ENCODE results near the gene EGFLAM.

The EGFLAM gene

DNA sequence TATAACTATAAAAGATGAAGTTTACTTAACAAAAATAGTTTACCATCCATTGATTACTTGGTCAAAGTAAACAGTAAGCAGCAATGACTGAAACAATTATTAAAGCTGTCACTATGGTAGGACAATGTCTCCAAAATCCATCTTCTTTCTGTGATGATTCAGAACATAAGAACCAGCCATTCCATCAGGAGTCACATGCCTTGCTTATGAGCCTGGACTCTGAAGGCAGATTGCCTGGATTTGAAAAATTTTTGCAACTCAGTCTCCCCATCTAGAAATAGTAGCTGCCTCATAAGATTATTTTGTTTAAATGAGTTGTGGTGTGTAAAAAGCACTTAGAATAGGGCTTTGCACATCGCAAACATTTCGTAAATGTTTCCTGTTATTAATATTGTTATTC, 161.9 kb downstream of the EGFLAM start:
- no peak for DNase-seq (ENCODE audit: low spot score)

DNA sequence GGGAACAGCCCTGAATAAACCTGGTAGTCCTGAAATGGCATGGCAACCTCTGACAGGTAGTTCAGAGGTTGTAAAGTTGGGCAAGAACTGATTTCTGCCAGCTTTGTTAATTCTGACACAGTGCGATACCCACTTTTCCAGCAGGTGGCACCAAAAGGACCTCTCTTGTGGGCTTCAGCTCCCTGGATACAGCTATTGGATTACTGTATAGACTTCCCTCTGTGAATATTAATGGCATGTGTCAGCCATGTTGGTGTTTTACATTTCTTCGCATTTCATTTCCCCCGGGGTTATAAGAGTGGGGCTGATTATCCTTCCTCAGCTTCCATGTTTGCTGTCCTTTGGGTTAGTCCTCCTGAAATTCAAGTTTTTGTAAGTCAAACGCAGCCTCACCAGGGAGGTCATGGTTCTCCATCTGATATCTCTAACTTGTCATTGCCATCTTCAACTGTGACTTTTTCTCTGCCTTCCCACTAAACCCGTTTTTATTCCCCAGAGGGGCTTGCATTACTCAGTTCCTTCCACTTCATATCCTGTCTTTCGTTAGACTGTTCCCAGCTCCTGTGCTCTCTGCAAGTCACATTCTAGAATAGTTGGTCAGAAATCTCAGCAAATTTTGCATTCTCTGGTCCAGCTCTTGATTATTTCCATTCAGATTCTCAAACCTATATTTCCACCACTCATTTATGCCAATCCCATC, 162.5 kb downstream of the EGFLAM start:
- DNase-seq (ENCODE audit: low spot score), result peak; percentile 57

DNA sequence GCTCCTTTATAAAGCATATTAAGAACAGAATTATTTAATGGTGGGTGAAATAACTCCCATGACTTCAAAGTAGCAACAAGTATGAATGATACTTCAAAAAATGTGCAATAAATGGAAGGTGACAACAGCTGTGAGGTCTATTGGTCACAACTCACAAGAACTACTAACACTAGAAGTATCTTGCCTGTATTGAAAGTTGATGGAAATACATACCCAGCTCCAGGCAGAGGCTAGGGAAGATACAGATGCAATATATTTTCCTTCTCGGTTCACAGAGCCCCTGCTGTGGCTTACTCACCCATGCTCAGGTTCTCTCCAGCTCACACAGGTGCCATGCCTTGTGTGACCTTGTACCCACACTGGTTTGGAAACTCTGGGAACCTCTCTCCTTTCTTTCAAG, 164.3 kb downstream of the EGFLAM start:
- no peak for DNase-seq (ENCODE audit: low spot score)

DNA sequence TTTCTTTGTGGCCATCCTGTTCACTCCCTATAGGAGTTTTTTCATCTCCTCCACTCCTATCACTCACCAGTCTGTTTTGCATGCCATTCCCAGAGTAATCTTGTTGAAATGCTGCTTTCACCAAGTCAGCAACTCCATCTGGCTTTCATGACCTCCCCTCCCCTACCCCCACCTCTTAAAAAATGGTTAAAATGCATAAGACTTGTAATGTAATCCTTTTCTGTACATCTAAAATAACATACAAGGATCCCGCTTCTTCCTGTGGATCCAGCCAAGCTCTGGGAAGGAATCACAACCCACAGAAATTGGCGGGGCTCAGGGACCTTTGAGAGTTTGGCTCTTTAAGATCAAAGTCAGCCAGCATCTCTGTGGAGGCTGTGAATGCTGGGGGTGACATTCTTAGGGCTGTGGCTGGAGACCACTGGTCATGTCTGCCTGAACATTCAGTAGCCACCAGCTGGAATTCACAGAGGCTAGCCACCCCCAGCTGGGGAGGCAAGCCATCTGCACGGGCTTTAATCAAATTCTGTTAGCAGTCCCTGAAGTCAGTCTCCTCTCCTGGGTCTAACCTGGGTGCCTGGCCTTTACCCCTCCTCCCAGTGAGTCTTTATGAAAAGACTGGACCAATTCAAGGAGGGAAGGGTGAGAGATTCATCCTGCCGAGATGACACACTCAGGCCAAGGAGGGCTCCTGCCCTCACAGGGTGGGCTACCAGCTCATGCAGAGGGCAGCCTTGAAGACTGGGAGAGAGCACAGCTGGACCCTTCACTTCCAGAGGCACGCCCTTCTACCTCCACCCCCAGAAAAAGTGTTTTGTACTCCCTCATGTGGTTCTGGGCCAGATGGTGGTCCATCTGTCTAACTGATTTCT, 165.2 kb downstream of the EGFLAM start:
- no peak for DNase-seq (ENCODE audit: low spot score)

DNA sequence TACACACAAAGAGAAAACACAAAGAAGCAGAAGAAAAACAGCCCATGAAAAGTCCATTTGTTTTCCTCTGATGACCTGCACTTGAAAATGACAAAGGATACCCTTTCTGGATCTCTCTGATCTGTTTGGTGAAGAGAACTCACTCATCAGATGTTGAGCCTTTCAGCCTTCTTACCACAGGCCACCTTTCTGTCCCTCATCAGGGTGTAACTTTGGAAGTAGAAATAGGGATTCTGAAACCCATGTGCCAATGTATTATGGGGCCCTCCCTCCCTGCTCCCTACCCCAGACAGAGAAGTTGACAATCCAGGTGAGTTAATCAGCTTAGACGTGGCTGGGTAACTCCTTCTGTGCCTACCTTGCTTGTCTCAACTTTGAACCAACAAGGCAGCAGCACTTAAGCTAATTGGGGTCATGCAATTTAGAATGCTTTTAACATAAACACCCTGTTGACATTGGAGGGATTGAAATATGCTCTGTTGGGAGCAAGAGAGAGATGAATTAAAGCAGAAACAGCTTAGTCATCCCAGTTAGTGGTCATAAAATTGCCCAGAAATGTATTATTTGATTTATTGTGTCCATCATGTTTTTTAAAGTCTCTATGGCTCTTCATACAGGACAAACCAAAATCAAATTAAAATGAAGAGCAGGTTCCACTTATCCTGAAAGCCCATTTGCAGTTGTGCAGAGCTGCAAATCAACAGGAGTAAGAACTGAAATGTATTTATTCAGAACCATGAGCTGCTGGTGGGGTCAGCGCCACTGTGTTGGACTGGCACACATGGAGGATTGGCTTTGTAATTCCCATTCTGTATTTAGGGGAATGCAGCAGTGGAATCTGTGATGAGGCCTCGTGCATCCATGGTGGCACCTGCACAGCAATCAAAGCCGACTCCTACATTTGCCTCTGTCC, 166.0 kb downstream of the EGFLAM start:
- DNase-seq (ENCODE audit: low spot score), result no peak

DNA sequence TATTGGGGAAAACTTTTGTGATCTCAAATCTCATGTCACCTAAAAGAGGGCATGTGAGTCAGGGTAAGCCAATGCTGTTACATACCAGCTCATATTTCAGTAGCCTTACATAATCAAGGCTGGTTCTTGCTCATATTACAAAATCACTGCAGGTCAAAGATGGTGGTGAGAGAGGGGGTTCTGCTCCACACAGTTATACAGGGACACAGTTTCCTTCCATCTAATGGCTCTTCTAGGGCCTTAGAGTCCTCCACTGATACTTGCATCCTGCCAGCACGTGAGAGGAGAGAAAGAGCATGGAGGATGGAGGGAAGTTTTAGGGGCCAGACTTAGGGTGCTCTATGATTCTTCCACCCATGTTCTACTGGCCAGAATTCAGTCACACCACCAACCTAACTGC, 168.1 kb downstream of the EGFLAM start:
- no peak for DNase-seq (ENCODE audit: low spot score)

DNA sequence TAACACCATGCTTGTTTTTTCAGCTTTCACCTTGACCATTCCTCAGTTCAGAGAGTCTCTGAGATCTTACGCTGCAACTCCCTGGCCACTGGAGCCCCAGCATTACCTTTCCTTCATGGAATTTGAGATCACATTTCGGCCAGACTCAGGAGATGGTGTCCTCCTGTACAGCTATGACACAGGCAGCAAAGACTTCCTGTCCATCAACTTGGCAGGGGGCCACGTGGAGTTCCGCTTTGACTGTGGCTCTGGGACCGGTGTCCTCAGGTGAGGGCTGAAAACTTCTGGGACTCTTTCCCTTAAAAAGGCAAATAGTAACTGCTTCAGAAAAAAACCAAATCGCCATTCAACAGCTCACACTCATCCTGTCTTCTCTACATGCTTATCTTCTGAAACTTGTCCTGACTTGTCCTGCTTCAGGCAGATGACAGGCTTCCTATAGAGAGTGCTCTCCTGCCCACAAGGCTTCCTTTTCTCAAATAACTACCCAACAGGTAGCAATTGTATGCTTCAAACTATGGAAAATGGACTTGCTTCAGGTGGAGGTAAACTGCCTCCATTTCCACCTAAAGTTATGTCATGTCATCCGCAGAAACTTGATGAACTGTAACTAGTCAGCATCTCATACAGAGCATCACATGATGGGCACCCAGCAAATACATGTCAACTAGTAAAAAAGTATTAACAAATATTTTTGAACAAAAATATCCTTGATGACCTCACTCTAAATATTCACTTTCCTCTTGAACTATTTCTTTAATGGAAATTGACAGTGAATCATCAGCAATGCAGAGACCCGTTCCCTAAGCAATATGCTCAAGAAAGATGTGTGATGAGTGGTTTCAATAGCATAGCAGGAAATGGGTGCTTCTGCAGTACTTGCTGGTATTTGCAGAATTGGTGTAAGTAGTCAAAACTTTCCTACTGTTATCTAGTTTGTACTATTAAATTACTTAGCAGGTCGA, 168.9 kb downstream of the EGFLAM start:
- DNase-seq (ENCODE audit: low spot score), result no peak

DNA sequence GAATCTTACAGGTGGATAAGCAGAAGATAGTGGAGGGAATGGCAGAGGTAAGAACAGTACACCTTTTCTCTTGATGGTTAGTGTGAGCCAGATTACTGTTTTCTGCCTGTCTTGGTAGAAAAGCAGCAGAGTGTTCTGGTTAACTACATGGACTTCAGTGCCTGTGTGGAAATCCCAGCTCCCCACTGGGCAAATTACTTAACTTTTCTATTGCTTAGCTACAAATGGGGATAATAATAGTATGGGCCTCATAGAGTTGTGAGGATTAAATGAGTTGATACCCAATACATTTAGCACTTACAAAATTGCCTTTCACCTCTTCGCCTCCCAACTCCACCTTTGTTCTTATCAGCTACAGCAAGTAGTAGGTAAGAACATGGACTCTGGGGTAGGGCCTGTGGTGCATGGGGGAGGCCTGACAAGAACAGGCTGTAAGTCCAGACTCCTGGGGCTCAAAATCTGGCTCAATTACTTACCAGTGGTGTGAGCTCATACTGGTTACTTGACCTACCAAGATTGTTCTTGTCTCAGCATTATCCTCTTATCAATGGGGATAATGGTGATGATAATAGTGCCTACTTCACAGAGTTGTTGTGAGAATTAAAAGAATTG, 173.0 kb downstream of the EGFLAM start:
- no peak for DNase-seq (ENCODE audit: low spot score)

DNA sequence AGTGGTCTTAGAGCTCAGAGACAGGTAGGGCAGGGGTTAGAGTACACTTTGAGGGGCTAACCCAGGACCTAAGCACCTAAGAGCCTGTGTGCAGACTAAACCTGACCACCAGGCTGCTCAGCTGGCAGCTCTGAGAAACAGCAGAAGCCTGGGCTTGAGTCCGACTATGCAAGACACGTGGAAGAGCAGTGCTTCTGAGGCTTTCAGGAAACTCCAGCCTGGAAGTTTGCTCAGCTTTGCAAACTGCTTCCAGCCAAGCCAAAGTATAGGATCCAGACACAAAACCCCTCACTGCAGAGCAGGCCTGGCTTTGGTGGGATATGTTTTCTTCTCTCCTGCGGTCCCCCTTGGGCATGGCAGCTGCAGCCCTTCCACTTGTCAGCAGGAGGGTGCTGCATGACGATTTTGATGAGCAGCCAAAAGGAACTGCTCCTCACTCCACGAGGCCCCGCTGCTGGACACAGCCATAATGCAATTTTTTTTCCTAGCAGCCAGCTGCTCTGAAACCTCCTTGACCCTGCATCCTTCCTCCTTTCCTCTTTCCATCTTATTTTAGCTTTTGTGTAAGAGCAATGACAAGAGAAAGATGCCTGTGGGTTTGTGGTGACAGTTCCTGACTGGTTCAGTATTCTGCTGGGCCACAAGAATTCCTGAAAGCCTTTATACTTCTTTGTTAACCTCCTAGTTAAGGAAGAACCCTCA, 175.0 kb downstream of the EGFLAM start:
- DNase-seq (ENCODE audit: low spot score), result no peak

DNA sequence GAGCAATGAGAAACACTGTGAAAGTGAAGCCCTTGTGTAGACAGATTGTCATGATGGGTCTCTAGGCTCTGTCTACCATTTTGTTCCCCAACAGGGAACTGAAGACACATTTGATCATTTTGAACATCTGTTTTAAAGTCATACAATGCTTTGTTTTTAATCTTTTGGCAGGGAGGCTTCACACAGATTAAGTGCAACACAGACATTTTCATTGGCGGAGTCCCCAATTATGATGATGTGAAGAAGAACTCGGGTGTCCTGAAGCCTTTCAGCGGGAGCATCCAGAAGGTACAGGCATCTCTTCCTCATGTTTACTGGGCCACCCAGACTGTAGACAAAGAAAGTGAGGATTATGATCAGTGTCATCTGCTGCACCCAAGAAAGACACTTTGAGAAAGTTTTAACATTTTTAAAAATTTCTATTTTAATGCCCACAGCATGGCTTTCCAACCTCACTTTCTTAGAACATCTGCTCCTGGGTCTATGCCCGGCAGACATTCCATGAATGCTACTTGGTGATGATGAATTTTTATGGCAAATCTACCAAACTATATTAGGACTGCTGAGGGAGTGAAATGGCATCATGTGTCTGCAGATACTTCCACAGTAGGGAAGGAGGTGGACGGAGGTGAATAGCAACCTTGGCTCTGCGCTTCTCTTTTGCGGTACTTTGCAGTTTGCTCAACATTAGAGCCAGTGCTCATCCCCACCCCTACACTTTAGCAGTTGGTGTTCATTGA, 176.8 kb downstream of the EGFLAM start:
- no peak for DNase-seq (ENCODE audit: low spot score)

DNA sequence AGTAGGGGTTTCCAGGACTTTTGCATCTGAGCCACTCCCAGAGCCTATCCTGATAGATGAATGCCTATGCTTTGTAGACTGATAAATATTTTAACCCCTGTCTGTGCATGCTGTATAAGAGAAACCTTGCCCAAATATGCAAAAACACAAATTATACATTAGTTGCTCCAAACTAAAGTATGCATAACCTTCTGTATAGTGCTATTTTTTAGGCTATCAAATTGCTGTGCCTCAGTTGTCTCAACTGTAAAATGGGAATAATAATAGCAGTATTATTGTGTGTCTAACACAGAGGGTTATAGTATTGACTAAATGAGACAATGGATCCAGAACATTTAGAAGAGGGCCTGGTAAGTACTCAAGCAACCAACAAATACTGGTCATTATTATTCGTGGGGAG, 180.4 kb downstream of the EGFLAM start:
- no peak for DNase-seq (ENCODE audit: low spot score)

DNA sequence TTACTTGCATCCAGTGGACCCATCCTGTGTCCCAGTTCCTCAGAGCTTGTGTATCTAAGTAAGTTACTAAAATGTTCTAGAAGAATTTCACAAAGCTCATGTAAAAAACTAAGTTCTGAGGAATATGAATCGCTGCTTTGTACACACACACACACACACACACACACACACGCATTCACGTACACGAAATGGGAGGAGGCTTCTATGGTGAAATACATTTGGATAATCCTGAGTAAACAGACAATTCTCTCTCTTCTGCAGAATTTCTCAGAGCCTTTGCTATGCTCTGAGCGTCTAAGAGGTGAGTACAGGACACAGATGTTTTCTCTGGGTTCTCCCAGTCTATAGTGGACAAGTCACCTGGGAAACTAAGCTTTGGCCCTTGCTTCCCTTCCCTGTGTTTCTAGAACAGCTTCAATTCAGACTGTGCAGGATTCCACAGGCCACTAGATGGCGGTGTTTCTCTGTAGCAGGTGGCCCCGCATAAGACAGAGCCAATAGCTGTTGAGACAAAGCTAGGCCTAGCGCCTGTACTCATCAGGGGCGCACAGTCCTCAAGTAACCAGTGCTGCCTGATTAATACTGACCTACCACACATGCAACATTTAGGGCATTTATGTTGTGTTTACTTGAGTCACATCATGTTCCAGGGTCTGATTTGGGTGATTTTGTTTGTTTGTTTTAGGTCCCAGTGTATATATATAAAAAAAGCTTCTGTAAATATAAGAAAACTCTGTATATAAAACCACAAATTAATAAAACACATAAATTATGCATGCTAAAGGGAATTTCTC, 183.3 kb downstream of the EGFLAM start:
- peak; percentile 91 for DNase-seq (ENCODE audit: low spot score)

DNA sequence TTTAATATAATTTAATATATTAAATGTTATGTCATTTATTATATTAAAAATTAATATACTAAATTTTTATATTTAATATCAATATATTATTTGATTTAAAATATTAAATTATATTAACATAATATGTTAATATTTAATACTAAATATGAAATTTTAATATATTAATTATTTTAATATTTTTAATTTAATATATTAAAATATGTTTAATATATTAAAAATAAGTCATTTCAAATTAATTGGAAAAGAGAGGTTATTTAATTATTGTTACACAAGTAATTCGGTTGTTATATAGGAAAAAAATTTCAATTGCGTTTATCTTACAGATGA, 183.9 kb downstream of the EGFLAM start:
- DNase-seq (ENCODE audit: low spot score), result no peak

DNA sequence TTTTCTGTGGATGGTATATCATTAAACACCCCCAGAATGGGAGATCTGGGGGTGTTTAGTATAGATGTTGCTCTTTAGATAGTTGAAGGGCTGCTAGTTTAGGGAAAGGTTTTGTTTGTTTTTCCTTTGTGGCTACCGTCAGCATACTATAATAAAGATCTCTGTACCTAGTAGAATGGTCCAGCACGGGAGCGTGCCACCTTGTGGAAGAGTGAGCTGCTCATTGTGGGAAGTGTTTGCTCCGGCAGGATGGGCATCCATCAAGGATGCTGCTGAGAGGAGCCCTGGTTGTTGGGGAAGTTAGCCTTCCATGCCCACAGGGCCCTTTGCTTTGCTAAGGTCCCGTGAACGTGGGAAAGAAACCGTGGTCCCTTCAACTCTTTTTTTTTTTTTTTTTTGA, 185.0 kb downstream of the EGFLAM start:
- DNase-seq (ENCODE audit: low spot score), result no peak

DNA sequence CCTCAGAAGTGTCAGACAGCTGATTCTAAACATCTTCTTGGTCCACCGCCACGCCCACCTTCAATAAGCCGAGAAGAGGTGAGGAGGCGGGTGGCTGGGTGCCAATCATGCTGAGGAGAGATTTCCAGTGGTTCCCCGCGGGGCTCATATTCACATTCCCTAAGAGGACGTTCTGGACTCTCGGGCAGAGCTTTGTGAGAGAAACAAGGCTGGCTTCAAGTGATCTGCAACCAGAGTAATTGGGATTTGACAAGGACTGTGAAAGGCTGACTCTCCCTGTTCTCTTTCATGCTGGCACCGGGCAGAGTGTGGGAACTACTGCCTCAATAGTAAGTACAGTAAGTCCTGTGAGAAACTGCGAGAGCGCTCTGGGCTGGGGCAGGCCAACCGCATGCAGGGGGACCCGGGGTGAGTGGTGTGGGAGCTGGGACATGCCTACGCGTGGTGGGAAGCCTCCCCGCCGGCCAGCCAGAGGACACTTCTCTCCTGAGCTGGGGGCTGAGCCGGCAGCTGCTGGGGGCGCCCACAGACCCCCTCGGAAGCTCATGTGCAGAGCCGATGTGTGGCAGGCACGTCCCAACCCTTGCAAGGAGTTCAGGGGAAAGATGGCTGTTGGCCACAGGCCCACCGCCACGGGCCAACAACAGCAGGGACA, 187.1 kb downstream of the EGFLAM start:
- no peak for DNase-seq (ENCODE audit: low spot score)

DNA sequence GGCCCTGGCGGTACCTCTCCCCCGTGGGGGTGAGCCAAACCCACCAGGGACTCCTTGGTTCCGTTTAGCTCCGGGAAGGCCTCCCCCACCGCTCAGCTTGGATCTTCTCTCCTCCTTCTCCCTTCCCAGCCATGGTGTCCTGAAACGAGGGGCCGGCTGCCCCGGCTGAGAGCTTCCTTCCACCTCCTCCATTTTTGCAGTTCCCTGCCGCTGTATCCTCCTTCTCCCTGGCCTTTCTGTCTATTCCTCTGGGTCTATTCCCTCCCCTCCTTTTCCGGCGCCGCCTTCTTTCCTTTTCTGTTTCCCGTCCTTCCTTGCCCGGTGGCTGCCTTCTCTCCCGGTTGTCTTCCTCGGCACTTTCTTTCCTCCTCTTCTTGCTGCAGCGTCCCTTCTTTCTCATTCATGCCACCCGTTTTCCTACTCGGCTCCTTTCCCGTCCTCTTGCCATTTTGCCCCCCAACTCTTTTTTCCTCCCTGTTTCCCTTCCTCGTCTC, 187.7 kb downstream of the EGFLAM start:
- DNase-seq (ENCODE audit: low spot score), result no peak

DNA sequence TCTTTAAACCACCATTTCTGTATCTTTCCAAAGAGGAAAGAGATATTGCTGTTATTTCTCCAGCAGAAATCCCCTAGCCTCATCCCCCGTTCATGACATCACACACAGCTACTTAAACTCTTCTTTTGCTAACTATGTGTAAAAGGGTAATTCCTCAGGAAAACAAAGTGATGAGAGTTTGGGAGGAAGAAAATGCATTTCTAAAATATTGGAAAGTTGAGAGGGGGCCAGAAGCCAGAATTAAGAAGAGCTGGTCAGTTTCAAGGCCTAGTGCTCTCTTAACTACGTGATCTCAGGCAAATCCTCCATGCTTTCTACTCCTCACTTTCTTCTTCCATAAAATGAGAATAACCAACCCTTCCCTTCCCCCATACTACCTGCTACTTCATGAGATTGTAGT, 188.7 kb downstream of the EGFLAM start:
- DNase-seq (ENCODE audit: low spot score), result no peak

DNA sequence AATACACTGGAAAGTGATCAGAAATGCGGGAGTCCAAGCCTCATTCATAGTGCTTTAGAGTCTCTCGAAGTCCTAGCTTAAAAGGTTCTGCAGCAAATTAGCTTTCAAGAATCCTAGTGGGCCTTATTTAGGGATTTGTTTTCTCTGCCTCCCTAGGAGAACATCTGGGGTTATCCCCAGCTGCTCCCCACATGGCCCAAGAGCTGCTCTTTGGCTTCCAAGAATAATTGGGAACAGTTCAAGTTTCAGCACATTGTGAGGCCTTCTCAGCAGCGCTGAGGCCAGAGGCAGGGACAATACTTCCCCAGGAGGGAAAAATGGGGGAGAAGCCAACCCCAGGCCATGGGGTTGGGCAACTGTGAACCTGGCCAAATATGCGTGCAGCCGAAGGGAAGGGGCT, 189.4 kb downstream of the EGFLAM start:
- DNase-seq (ENCODE audit: low spot score), result no peak

All from LoVo (cell line).